Activated CD4-positive, CD25-positive, alpha-beta regulatory T cell treated with anti-CD3 and anti-CD28 coated beads, Interleukin-2, amount 50 U/mL, for 72 hours (primary cell): ENCODE data around the gene VAC14.
"Not testable (repeated sequence)": the region's sequence is repeated elsewhere in the genome, so short reads cannot be mapped to it uniquely, and the experiment has no call there.

ENCODE experiments used
- DNase-seq: peaks from one replicate; pipeline ENCODE4 v3.0.0; 2021

The VAC14 gene

DNA sequence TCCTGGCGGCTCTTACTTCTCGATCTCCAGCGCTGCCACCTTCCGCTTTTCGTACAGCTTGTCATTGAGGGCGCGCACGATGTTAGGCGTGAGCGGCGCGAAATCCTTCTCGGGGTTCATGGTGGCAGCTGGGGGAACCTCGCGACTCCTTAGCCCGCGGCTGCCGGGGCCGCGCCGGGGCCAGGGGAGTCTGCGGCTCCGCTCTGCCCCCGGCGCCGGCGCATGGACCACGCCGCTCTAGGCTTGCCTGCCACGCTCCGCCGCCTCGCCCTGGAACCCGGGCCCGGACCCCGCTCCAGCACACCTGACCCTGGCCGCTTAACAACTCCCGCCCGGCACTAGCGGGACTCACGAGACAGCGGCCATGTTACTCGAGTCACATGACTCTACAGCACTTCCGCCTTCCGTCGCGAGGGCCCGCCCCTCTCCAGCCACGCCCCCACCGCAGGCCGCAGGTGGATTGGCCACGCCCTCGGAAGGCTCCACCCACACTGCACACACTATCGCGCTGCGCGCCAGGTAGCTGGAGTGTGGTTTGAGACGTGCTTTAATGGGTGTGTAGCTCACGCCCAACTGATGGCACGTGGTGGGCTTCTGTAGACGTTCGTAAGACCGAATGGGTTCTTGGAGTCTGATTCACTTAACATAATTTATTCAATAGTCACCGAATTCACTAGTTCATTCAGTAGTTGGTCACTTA is at the start of gene VAC14:
VAC14 (minus strand) TSS at position 378 of the 700 bp plus-strand sequence; CDS start at position 120, 258 bp downstream.
- peak; percentile 99 for DNase-seq

DNA sequence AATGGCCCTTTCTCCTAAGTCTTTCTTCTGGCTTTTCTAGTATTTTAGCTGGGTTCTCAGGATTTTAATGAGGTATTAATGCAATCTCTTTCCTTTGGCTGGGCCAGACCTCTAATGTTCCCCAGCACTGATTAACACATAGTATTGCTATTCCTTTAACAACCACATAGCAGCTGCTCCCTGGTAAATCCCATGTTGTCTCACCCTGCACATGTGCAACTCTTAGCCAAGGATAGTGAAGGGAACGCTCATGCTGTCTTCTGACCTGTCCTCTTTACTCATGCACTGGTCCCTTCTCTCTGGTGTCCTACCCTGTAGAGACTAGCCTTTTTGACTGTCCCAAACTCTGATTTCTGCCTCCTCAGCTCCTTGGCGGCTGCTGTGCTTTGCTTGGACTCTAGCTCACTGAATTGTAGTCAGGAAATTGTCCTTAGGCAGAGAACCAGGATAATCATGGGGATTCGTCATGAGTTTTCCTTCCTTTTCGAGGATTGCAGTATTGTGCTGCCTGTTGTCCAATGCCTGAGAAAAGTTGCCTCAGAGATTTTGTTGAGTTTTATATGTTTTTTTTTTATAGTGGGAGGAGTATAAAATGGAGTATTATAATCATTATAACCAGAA is 22.6 kb upstream of the VAC14 start:
- not testable (repeated sequence) for DNase-seq

DNA sequence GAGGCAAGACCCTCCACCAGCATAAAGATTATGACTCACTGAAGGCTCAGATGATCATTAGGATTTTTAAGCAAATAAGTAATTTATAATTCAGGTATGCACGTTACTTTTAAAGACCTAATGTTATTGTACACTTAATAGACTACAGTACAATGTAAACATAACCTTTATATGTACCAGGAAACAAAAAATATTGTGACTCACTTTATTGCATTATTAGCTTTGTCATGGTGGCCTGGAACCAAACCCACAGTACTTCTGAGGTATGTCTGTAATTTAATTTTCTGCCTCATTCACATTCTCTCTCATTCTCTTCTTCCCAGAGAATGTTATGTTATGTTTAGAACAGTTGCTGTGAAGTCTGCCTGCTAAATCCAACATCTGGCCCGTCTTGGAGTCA is 21.8 kb upstream of the VAC14 start:
- not testable (repeated sequence) for DNase-seq

DNA sequence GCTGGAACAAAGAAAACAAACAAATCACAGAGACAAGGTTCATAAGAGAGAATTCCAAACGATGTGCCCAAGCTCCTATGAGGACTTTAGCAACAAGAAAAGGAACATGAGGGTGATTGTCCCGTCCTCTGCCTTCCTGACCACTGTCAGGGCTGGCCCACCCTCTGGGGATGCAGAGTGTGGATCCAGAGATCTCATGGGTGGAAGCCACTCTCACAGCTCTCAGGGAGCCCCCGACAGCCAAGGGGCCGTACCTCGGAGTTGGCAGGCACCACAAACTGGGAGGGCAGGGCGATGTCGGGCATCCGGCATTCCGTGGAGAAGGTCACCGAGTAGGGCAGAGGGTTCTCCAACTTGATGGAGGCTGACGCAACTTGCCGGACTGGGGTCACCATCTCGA is 17.1 kb upstream of the VAC14 start:
- DNase-seq, result not testable (repeated sequence)

DNA sequence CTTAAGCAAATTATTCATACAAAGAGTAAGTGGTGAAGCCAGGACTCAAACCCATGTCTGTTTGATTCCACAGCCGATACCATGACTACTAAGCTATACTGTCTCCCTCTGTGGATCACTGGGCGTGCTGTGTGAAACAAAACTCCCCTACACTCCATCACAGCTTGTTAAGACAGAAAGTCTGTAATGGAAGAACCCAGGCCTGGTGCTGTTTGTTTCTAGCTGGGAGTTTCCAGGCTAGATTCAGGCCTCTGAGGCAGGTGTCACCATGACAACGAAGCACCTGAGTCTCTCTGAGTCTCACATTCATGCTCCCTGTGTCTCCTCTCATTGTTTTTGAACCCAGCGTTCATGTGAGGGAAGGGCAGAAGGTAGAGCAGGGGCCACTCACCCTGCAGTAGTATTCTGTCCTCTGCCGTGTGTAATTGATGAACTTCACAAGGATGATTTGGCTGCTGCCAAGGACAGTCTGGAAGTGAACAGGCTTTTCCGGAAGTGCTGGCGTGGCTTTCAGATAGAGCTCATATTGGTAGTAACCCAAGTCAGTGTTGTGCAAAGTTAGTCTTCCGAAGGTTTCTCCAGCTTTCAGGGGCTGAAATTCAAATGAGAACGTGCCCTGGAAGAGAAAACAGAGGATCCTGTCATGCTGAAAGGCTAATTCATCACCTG is 8.6 kb upstream of the VAC14 start:
- no peak for DNase-seq

DNA sequence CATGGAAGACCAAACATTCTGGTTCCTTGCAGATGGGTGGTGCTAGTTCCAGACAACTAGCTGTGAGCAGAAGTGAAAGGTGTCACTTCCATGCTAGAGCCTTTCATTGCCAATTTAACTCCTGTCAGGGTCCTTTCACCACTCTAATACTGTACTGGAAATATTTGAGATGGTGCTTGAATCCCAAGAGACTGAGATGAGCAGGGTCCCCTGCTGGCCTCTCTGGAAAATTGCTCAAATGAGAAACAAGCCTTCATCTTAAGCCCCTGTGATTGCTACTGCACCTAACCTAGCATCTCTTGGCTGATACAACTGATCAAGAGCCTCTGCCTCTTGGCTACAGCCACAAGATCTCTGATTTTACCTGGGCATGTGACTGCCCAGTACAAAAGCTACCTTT is 7.4 kb upstream of the VAC14 start:
- no peak for DNase-seq

DNA sequence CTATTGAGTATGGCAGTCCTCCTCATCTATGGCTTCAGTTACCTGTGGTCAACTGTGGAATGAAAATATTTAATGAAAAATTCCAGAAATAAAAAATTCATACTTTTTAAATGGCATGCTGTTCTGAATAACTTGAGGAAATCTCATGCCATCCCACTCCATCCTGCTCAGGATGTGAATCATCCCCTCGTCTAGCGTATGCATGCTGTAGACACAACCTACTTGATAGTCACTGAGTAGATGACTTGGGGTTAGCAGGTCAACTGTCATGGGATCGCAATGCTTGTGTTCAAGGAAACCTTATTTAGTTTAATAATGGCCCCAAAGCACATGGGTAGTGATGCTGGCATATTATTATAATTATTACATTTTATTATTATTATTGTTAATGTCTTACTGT is 4.8 kb upstream of the VAC14 start:
- no peak for DNase-seq

DNA sequence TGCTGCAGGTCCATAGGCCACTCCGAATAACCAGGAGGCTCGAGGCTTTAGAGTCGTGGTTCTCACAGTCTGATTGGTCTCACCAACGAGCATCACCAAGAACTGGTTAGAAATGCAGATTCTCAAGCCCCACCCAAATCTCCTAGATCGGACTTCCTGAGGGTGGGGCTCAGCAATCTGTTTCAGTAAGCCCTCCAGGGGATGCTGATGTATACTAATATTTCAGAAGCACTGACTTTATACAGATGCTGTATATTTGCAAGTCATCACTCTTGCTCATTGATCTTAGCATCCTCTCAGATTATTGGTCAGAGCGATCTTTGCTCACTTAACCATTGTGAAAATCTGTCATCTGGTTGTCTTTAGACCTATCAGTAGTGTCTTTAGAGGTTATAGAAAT is 4.4 kb upstream of the VAC14 start:
- no peak for DNase-seq

DNA sequence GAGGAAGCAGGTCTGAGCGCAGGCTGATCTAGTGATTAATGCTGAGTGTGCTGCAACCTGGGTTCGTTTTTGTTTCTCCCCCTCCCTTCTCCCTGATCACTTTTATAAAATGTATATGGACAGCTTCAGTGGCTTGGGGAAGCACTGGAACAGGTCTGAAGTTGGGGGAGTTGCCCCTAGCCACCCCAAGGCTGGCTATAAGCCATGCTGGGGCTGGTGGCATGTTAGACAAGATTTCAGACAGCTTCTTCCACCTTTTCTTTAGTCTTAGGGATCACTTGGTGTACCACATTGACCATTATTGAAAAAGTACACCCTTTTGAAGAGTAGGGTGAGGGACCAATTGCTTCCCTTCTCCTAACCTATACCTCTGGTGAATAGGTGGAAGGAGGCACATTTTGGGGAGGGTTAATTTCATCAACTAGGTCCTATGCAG is 3.8 kb upstream of the VAC14 start:
- no peak for DNase-seq

DNA sequence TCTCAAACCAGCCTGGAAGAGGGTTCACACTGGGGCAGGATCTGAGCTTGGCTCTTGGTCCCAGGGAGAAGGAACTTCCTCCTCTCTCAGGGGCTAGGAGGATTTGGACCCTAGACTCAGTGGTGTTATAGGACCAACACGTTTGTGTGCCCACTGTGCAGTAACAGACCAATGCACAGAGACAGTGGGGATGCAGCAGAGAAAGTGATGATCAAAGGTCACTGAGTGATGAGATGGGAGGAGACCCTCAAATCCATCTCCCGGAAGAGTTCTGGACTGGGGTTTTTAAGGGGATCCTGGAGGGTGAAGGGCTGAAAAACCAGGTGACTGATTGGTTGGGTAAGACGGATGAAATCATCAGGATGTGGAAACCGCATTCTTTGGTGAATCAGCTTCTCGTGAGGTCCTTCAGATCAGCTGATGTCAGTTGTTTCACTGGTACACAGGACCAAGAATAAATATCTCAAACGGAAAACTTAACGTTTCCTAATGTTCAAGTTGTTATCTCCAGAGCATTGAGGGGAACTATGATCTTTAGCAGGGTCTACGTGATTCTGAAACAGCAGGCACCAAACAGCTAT is 3.3 kb upstream of the VAC14 start:
- no peak for DNase-seq

DNA sequence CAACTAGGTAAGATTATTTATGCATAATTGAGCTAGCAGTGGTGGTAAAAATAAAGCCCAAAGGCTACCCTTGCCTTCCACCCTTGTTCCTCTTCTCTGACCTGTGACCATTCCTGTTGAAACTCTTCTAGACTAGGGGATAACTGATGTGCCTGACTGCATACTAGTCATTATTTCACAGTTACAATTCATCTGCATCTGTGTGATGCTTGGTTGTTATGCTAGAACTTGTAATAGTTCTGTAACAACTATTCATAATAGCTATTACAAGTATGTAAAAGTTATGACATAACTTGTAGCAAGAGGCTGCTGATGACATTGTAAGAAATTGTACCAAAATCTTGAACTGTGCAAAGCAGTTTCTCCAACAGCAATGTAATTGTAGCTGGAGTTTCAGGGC is 2.4 kb upstream of the VAC14 start:
- DNase-seq, result no peak

DNA sequence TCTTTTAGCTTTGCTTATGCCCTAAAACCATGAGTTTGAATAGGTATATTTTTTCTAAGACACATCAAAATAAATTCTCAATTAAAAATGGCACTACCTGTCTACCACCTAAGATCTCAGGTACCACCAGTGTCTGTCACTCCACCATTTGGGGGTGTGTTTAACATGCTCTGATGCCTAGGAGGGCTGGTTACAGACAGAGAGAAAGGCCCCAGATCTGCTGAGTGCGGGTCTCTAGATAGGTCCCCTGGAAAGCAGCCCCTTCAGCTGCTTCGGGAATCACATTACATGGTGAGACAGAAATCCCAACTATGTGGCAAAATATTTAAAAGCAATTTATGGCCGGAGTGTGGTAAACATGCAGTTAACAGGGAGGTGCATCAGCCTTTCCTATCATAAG is 653 bp upstream of the VAC14 start:
- DNase-seq, result no peak

DNA sequence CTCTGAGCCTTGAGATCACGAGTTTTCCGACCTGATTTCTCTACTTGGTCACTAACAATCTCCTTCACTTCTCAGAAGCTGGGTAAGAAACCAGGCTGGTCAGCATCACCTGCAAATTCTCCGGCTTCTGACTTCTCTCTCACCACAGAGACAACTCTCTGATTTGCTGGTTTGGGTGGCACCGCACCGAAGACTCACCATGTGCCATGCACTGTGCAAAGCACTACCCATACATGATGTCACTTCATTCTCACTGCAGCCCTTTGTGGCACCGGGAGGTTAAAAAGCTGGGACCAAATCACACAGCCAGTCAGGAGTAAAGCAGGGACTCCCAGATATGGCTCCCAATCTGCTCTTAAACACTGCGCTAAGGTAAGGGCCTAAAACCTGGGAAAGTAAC is 647 bp downstream of the VAC14 start:
- no peak for DNase-seq

DNA sequence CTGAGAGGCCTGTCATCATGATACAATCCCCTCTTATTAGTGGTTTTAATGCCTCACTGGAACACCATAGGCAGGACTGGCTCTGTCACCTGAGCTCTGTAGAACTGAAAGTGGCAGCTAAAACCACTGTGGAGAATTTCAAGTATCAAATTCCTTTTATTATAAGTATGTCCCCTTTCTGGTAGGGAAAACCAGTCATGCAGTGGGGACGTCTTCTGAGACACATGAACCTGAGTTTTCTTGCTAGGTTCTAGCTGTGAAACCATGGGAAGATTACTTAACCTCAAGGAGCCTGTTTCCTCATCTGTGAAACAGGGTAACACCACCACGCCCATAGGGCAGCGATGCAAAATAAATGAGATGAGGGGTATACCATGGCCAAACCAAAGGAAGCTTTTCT is 4.7 kb downstream of the VAC14 start:
- DNase-seq, result no peak

DNA sequence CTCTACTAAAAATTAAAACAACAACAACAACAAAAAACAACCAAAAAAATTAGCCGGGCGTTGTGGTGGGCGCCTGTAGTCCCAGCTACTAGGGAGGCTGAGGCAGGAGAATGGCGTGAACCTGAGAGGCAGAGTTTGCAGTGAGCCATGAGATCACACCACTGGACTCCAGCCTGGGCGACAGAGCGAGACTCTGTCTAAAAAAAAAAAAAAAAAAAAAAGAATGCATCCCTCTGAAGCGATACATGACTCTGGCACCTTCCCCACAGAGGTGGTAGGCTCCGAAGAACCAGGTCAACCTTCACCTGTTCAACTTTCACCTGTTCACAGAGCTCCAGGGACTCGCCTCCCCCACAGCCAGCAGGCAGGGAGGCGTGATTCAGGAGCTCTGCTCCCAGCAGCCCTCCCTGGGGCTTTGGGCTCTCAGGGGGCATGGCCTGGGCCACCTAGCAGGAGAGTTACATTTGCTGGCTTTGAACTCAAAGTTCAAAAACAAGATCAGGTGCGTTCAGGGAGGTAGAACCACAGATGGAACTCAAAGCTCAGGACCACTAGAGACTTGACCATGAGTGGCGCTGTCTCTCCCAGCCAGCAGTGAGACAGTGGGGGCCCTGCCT is 5.6 kb downstream of the VAC14 start:
- no peak for DNase-seq

DNA sequence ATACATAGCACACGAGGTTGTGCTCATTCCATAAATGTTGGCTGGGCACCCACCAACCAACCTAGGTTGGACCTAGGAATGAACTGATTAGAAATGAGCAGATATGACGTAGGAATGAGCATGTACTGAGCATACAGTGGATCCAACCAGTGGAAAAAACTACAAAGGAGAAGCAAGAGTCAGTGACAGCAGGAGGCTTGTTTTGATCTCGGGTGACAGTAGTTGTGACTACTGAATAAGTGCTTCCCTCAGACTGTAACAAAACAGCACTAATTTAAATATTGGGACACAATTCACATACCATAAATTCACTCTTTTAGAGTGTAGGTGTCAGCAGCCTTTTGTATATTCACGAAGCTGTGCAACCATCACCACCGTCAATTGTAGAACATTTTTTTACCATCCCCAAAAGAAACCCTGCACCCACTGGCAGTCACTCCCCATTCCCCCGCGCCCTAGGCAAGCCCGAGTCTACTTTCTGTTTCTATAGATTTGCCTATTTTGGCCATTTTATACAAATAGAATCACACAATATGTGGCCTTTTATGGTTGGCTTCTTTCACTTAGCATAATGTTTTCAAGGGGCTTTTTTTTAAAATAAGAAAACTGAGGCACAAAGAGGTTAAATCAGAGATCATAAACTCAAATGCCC is 7.0 kb downstream of the VAC14 start:
- DNase-seq, result no peak

DNA sequence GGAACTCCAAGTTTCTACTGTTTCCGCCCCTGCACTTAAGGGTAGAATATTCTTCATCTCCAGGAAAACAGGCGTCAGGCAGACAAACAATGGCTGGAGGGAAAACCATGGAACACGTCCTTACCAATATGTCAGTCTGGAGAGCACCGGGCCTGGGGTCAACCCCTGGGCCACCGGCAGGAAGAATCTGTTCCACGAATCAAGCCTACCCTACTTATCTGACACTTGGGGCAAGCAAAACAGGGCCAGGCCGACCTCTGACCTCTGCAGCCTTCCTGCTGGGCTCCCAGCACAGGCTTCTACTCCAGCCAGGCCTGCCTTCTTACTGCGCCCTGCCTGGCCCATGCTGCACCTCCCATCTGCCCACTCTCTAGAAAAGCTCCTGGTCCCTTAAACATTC is 10.1 kb downstream of the VAC14 start:
- no peak for DNase-seq

DNA sequence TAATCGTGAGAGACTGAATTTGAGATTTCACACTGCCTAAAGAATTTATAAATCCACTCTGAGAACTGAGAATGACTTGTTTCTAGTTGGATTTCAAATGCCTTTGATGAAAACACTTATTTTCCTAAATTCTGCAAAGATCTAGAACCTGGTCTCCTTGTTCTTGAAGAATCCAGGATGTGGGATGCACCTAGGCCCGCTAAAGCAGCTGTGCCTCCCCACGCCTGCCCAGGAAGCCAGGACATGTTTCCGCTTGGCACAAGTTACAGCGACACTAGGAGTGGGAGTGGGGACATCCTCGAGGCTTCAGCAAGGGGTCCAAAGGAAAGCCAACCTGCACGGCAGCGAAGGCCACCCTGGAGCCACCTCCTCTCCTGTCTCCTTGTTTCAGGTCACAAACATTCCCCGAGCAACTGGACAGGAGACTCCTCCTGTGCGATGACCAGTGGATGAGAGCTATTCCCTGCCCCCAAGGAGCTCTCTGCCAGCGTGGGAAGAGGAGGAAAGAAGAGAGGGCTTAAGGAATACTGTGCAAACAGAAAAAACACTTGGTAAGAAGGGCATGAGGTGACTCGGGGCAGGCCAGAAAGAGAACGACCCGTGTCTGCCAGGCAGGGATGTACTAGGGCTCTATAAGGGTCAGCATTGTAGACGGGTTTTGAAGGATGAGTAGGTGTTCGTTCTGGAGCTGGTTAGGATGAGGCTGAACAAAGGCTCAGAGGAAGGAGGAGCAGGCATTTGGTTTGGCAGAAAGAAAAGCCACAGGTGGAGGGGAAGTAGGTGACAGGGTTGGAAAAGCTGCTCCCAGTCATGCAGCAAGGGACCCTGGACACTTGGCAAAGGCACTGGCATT is 11.1 kb downstream of the VAC14 start:
- no peak for DNase-seq

DNA sequence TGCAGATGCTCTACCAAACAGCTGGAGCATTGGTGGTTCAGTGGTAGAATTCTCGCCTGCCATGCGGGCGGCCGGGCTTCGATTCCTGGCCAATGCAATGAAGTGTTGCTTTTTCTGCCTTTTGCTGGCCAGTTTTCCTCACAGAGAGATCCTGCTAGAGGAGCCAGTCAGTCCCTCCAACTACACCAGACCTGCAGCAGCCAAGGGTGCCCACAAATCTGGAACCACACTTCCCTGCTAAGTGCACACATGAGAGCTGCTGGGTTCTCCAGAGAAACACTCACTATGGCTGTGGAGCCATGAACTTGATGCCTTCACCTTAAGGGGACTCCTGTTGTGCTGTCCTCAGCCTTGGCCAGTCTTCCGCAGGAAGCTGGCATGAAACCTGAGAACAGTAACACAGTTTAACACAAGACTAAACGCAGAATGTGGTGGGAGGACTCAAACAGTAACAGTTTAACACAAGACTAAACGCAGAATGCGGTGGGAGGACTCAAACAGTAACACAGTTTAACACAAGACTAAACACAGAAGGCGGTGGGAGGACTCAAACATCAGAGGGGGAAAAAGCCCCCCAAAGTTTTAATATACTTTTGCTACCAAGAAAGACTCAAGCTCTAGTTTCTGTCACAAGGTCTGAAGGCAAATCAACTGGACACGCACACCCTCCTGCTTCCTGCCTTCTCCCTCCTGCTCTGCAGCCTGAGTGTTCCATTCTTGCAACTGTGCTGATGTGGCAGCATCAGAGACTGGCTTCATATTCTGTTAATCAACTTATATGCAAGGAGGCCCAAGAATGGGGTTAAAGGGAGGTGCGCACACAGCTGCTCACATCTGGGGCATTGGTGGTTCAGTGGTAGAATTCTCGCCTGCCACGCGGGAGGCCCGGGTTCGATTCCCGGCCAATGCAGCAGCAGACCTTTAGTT is 12.0 kb downstream of the VAC14 start:
- DNase-seq, result no peak

DNA sequence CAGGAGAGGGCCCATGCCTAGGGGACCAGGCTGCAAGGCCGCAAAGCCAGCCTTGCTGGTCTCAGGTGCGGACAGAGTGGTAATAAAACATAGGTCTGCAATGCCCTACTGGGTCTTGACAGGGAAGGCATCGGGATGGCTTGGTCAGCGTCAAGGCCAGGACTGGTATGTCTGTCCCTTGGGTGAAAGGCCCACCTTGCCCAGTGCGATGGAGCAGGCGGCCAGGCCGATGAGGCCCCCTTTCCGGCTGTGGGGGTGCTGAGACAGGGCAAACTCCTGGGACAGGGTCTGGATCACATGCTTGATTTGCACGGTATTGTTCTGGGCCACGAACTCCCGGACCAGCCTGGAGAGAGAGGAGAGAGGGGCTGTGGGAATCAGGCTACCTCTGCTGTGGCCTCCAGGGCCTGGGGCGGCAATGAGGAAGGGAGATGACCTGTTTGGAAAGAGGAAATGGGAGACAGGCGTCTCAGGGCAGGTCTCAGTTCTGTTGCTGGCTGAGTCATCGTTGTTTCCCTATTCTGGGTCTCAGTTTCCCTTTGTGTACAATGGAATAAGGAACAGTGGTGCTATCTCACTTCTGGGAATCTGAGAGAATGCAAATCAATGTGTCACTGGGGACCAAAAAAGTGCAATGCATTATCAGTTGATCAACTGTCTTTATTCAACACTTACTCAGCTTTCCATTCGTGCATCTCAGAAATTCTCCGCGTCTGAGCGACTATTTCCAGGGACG is 14.8 kb downstream of the VAC14 start:
- DNase-seq, result no peak
